AG09319 (cell line): ENCODE results near the gene AK9.
A peak's percentile ranks its signal among the peaks of the same experiment; 100 is the strongest.
"Not testable (repeated sequence)": the region's sequence is repeated elsewhere in the genome, so short reads cannot be mapped to it uniquely, and the experiment has no call there.

Source experiments
- DNase-seq: peaks from one replicate; pipeline ENCODE4 v3.0.0-alpha.2; 2010; ENCODE audit warnings: low read depth; ENCODE audit errors: extremely low read depth
- CTCF ChIP-seq: IDR thresholded peaks from 2 replicates; pipeline ENCODE4 v1.5.1; 2011; ENCODE audit warnings: low read depth, mild to moderate bottlenecking, inconsistent platforms, low read length, moderate library complexity

AK9 gene

GRCh38 chr6:109714166-109714565 is 23.2 kb upstream of the AK9 start:
- TF ChIP-seq CTCF = no peak
- DNase-seq = no peak

- TF ChIP-seq CTCF = no peak
Measured at GRCh38 chr6:109713097-109713496, 22.1 kb upstream of the AK9 start.

GRCh38 chr6:109708099-109708498 is 17.1 kb upstream of the AK9 start:
- DNase-seq = not testable (repeated sequence)

More at GRCh38 chr6:109713097-109713496, 22.1 kb upstream of the AK9 start:
- no peak for DNase-seq

GRCh38 chr6:109706513-109706912 is 15.5 kb upstream of the AK9 start:
- DNase-seq = no peak
- TF ChIP-seq CTCF = no peak

GRCh38 chr6:109705258-109705657 is 14.3 kb upstream of the AK9 start:
- DNase-seq = peak; percentile 73
- no peak; the same call in none of the 2 replicates for TF ChIP-seq CTCF

GRCh38 chr6:109702791-109703190 is 11.8 kb upstream of the AK9 start:
- TF ChIP-seq CTCF = no peak
- DNase-seq = no peak

- no peak for TF ChIP-seq CTCF
- DNase-seq = no peak
Measured at GRCh38 chr6:109701774-109702173, 10.8 kb upstream of the AK9 start.

GRCh38 chr6:109701221-109701620 is 10.2 kb upstream of the AK9 start:
- DNase-seq = no peak
- TF ChIP-seq CTCF = no peak
